Measurements from ENCODE around the gene JAKMIP1. TPM values are rescaled to one million over a fixed set of nuclear protein-coding genes. Genes with fewer than 3 reads are reported as not detected.

The JAKMIP1 gene
- total and polyA plus RNA-seq, 2 of the 13 experiments (the other 11 are each of a cell fraction or from before 2014, with no cell fraction given): not detected

DNA sequence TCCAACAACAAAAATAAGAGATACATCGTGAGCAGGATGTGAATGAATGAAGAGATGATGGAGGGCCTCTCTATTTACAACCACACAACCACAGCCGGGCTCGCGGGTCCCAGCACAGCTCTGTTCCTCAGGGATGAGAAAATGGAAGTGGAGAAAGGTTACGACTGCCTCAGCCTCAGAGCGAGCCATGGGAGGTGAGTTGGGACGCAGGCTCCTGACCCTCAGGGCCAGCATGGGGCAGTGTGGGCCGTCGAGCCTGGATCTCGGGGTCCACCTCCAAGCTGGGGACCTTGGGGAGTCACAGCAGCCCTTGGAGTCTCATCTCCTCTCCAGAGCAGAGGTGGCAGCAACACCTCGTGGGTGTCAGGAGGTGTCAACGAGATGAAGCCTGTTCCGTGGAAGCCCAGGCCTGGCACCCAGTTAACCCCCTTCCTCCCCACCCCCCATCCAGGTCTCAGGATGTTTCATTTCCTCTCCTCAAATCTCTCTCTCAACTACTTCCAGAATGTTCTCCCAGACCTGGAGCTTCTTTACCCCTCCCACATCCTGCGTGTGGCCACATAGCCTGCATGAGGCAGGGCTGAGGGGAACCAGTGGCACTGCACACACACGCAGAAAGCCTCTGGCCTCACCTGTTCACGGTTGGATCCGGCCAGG is 208.1 kb downstream of the JAKMIP1 start:
- FAIRE-seq (no peak), DNase-seq (ENCODE audit: low spot score) (no peak), ATAC-seq (no peak)
- H3K9ac ChIP-seq (ENCODE audit: insufficient read depth, low read depth, low read length): no peak overlapping the region
- in situ Hi-C loops (cut with HindIII; ENCODE audit: extremely low pct_ligation_motif_present, low pct_unique_long_range_greater_than_20kb): no loop called here
- H3K27me3 ChIP-seq (ENCODE audit: control insufficient read depth in 1 of 2, insufficient read depth in 2 of 2, low read length in 2 of 2): peaks cover 2 to 53% of the 10 kb centered on the region in 2 experiments
- WGBS (ENCODE audit: low lambda C conversion rate): 4% methylated on average over 12 of the region's 17 CpGs
- H3K36me3 ChIP-seq (replicated peaks in 1 of 2; ENCODE audit: control insufficient read depth in 1 of 2, insufficient read depth in 2 of 2, low read length in 2 of 2): no peaks in the 10 kb centered on the region
- no peaks in the 10 kb centered on the region for H3K9me3 ChIP-seq (ENCODE audit: low read length)
- H2AFZ ChIP-seq (ENCODE audit: low read length): no peak overlapping the region
- ChIA-PET POLR2A (no interaction called here), CTCF (ENCODE audit: low intra/inter-chr PET ratio, low total read pairs) (no interaction called here)
- intact Hi-C loops (cut with micrococcal nuclease; ENCODE audit: unreplicated experiment): loop anchor here (10.0 kb wide), 1 partner anchor 203 kb away; no protein-coding TSS in a partner anchor
- no peaks in the 10 kb centered on the region for H3K4me1 ChIP-seq (ENCODE audit: insufficient read depth, low read length)
- H3K27ac ChIP-seq (ENCODE audit: extremely low read length, insufficient read depth, low read length): no peak overlapping the region
- H3K4me2 ChIP-seq (ENCODE audit: low read depth, low read length): no peak overlapping the region
- H4K20me1 ChIP-seq (ENCODE audit: insufficient read depth, low read length): no peaks in the 10 kb centered on the region
- BruUV-seq (replicated peaks): no TSS peak
- no peaks in the 10 kb centered on the region for H3K79me2 ChIP-seq (ENCODE audit: insufficient read depth, low read length)
- no peak overlapping the region for H3K4me3 ChIP-seq (replicated peaks in 1 of 3; ENCODE audit: insufficient read depth in 1 of 3, low read depth in 2 of 3, low read length in 3 of 3)
- TF ChIP-seq JUN (CRISPR knock-in tag; IDR thresholded peaks at IDR 0.05) (no peak), ZIK1 (CRISPR knock-in tag; IDR thresholded peaks at IDR 0.05; ENCODE audit: borderline replicate concordance, low read depth) (no peak), CREB1 (IDR thresholded peaks at IDR 0.05) (no peak), CREB1 (CRISPR knock-in tag; IDR thresholded peaks at IDR 0.05) (no peak)

- in situ Hi-C loops (cut with HindIII; ENCODE audit: extremely low pct_ligation_motif_present, low pct_unique_long_range_greater_than_20kb): no loop called here
- Histone ChIP-seq H3K27ac (ENCODE audit: extremely low read length, insufficient read depth, low read length) (no peak overlapping the region), H3K27me3 (ENCODE audit: control insufficient read depth in 1 of 2, insufficient read depth in 2 of 2, low read length in 2 of 2) (peaks cover 2 to 53% of the 10 kb centered on the region in 2 experiments), H3K79me2 (ENCODE audit: insufficient read depth, low read length) (no peaks in the 10 kb centered on the region), H3K4me3 (replicated peaks in 1 of 3; ENCODE audit: insufficient read depth in 1 of 3, low read depth in 2 of 3, low read length in 3 of 3) (no peak overlapping the region), H3K4me1 (ENCODE audit: insufficient read depth, low read length) (no peaks in the 10 kb centered on the region), H3K36me3 (replicated peaks in 1 of 2; ENCODE audit: control insufficient read depth in 1 of 2, insufficient read depth in 2 of 2, low read length in 2 of 2) (no peaks in the 10 kb centered on the region), H4K20me1 (ENCODE audit: insufficient read depth, low read length) (no peaks in the 10 kb centered on the region), H2AFZ (ENCODE audit: low read length) (no peak overlapping the region), H3K9ac (ENCODE audit: insufficient read depth, low read depth, low read length) (no peak overlapping the region), H3K9me3 (ENCODE audit: low read length) (no peaks in the 10 kb centered on the region), H3K4me2 (ENCODE audit: low read depth, low read length) (no peak overlapping the region)
- TF ChIP-seq, protein P1, sequence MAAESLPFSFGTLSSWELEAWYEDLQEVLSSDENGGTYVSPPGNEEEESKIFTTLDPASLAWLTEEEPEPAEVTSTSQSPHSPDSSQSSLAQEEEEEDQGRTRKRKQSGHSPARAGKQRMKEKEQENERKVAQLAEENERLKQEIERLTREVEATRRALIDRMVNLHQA (CRISPR knock-in tag; IDR thresholded peaks at IDR 0.05): no peak
- no peak for TF ChIP-seq MXD4 (CRISPR knock-in tag; IDR thresholded peaks at IDR 0.05)
- no peak for TF ChIP-seq ESRRA (CRISPR knock-in tag; IDR thresholded peaks at IDR 0.05; ENCODE audit: low read depth)
- FAIRE-seq: no peak
- ATAC-seq: no peak
- BruUV-seq (replicated peaks): no TSS peak
- intact Hi-C loops (cut with micrococcal nuclease; ENCODE audit: unreplicated experiment): loop anchor here (10.0 kb wide), 1 partner anchor 203 kb away; no protein-coding TSS in a partner anchor
- ChIA-PET POLR2A (no interaction called here), CTCF (ENCODE audit: low intra/inter-chr PET ratio, low total read pairs) (no interaction called here)
- no peak for DNase-seq (ENCODE audit: low spot score)
- 0% methylated on average over 1 of the region's 1 CpG for whole genome bisulfite sequencing (ENCODE audit: low lambda C conversion rate)
Observed at GRCh38 chr4:5991405-5991804, 208.9 kb downstream of the JAKMIP1 start.
